Stimulated activated CD8-positive, alpha-beta memory T cell treated with anti-CD3 and anti-CD28 coated beads, Interleukin-15, amount 100 ng/mL, for 48 hours (primary cell): ENCODE data around the gene SLC39A6.
"Not testable (repeated sequence)": the region's sequence is repeated elsewhere in the genome, so short reads cannot be mapped to it uniquely, and the experiment has no call there.

Experiments
- DNase-seq, 2 donors: peaks; one replicate each; pipeline ENCODE4 v3.0.0-alpha.2; 2020; ENCODE audit warnings: low read depth in 2 of 2

SLC39A6 gene

GRCh38 chr18:36099311-36099710 is 29.8 kb downstream of the SLC39A6 start:
- DNase-seq: no peak

GRCh38 chr18:36096955-36097354 is 32.2 kb downstream of the SLC39A6 start:
- DNase-seq: no peak

- no peak for DNase-seq
Measured at GRCh38 chr18:36095936-36096519, 33.1 kb downstream of the SLC39A6 start.

- DNase-seq: no peak
Measured at GRCh38 chr18:36094431-36094830, 34.7 kb downstream of the SLC39A6 start.

- DNase-seq: not testable (repeated sequence)
Measured at GRCh38 chr18:36092116-36092515, 37.0 kb downstream of the SLC39A6 start.

GRCh38 chr18:36089001-36089400 is 40.1 kb downstream of the SLC39A6 start:
- no peak for DNase-seq

GRCh38 chr18:36088256-36088655 is 40.9 kb downstream of the SLC39A6 start:
- DNase-seq: no peak

- no peak for DNase-seq
Measured at GRCh38 chr18:36086186-36086585, 43.0 kb downstream of the SLC39A6 start.

- DNase-seq: no peak
Measured at GRCh38 chr18:36085195-36085594, 43.9 kb downstream of the SLC39A6 start.

- DNase-seq: no peak
Measured at GRCh38 chr18:36083729-36084128, 45.4 kb downstream of the SLC39A6 start.

- DNase-seq: not testable (repeated sequence)
Measured at GRCh38 chr18:36081118-36081517, 48.0 kb downstream of the SLC39A6 start.

GRCh38 chr18:36078751-36079529 is 50.2 kb downstream of the SLC39A6 start:
- DNase-seq: no peak

- DNase-seq: not testable (repeated sequence)
Measured at GRCh38 chr18:36077764-36078163, 51.4 kb downstream of the SLC39A6 start.

- no peak for DNase-seq
Measured at GRCh38 chr18:36075862-36076587, 53.1 kb downstream of the SLC39A6 start.

GRCh38 chr18:36074435-36074834 is 54.7 kb downstream of the SLC39A6 start:
- DNase-seq: no peak

- no peak for DNase-seq
Measured at GRCh38 chr18:36073676-36074075, 55.5 kb downstream of the SLC39A6 start.

GRCh38 chr18:36072406-36072805 is 56.7 kb downstream of the SLC39A6 start:
- not testable (repeated sequence) for DNase-seq

- peak; percentile 96 to 98 for DNase-seq
Measured at GRCh38 chr18:36067055-36067957, 61.8 kb downstream of the SLC39A6 start, which contains the start of gene RPRD1A. Gene RPRD1A (minus strand): TSS chr18:36067559. CDS start chr18:36067404, 155 bp downstream.

- DNase-seq: no peak
Measured at GRCh38 chr18:36066686-36067054, 62.5 kb downstream of the SLC39A6 start.

GRCh38 chr18:36066001-36066400 is 63.1 kb downstream of the SLC39A6 start:
- no peak for DNase-seq

GRCh38 chr18:36064809-36065079 is 64.4 kb downstream of the SLC39A6 start:
- not testable (repeated sequence) for DNase-seq
